GM12891 (cell line): Measurements from ENCODE around the gene STK24.

ENCODE experiments used
- POLR2A ChIP-seq: IDR thresholded peaks from 2 replicates; pipeline ENCODE4 v1.6.1; 2011; ENCODE audit warnings: low read depth, low read length, control low read depth
- POLR2AphosphoS5 ChIP-seq: IDR thresholded peaks from 2 replicates; pipeline ENCODE4 v1.6.1; 2011; ENCODE audit warnings: low read depth, low read length, control low read depth
- POU2F2 ChIP-seq: IDR thresholded peaks from 2 replicates; pipeline ENCODE4 v1.6.1; 2011; ENCODE audit warnings: low read depth, mild to moderate bottlenecking, control low read depth, low read length, moderate library complexity
- TAF1 ChIP-seq: IDR thresholded peaks from 2 replicates; pipeline ENCODE4 v1.6.1; 2011; ENCODE audit warnings: low read depth, low read length, control low read depth

DNA sequence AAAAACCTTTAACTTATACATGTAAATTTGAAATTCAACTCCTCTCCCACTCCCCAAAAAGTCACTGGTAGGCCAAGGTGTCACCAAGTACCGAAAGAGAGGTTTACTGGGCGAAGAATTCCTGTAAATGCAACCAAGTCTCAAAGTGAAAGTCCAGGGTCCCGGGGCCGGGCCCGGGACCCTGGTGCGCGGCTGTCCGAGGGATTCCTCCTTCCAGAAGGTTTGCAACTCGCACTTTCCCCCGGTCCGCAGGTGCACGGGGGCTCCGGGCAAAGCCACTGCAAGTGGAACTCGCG lies 1.1 kb downstream of the STK24 start:
- TF ChIP-seq POLR2AphosphoS5 (no peak), POLR2A (no peak), TAF1 (no peak), POU2F2 (no peak)
